HL-60 (cell line): Measurements from ENCODE around the gene FBP1.

Source experiments
- CTCF ChIP-seq: IDR thresholded peaks from one replicate; pipeline ENCODE4 v1.5.1; 2011; ENCODE audit warnings: low read length, control low read depth, inconsistent platforms; ENCODE audit not compliant: insufficient read depth
- GABPA ChIP-seq: IDR thresholded peaks from 2 replicates; pipeline ENCODE4 v1.6.1; 2012; ENCODE audit warnings: low read depth
- POLR2AphosphoS5 ChIP-seq: IDR thresholded peaks from 2 replicates; pipeline ENCODE4 v1.6.1; 2012; ENCODE audit warnings: low read depth
- SPI1 ChIP-seq: IDR thresholded peaks from 2 replicates; pipeline ENCODE4 v1.6.1; 2012; ENCODE audit warnings: low read depth, mild to moderate bottlenecking, borderline replicate concordance

- no peak for TF ChIP-seq POLR2AphosphoS5
- no peak for TF ChIP-seq CTCF
- TF ChIP-seq GABPA = no peak
- no peak for TF ChIP-seq SPI1
These were observed 40.2 kb downstream of the FBP1 start for GRCh38 chr9:94599102-94599501.
